Right lobe of liver (tissue), 6 donors: ENCODE data around the gene NSL1. TPM values are rescaled to one million over a fixed set of nuclear protein-coding genes. Genes with fewer than 3 reads are reported as not detected.
"Not testable (repeated sequence)": the region's sequence is repeated elsewhere in the genome, so short reads cannot be mapped to it uniquely, and the experiment has no call there.

Experiments
- ATAC-seq, 4 donors: fragments of 200-7000 bp; cut with Tn5 transposase; one replicate each; pipeline ENCODE4 v1.9.1; 2020; ENCODE audit warnings: mild to moderate bottlenecking in 4 of 4, moderate library complexity in 4 of 4
- DNase-seq, 3 donors: peaks; one replicate each; pipeline ENCODE4 v3.0.0-alpha.2; 2020
- H3K27ac ChIP-seq, 3 donors: fragments of 200-600 bp; one replicate each; pipeline ENCODE4 v1.8.0; 2022
- H3K27me3 ChIP-seq, 2 donors: fragments of 200-600 bp; one replicate each; pipeline ENCODE4 v1.8.0; 2022
- H3K36me3 ChIP-seq, 4 donors: fragments of 200-600 bp; sonication (generic) in 1 of 4; one replicate each; pipeline versions ENCODE4 v1.5.1 to v1.8.0; 2017 to 2022; ENCODE audit warnings: control low read depth in 1 of 4
- H3K4me1 ChIP-seq, 4 donors: fragments of 200-600 bp; sonication (generic) in 1 of 4; one replicate each; pipeline versions ENCODE4 v1.5.1 to v1.8.0; 2017 to 2022; ENCODE audit warnings: control low read depth in 1 of 4
- H3K4me3 ChIP-seq, 3 donors: fragments of 200-600 bp; one replicate each; pipeline ENCODE4 v1.8.0; 2022
- H3K9me3 ChIP-seq, 4 donors: fragments of 200-600 bp; sonication (generic) in 1 of 4; one replicate each; pipeline versions ENCODE4 v1.5.1 to v1.8.0; 2017 to 2022; ENCODE audit warnings: control low read depth in 1 of 4
- CTCF ChIP-seq, 4 donors: fragments of 200-600 bp in 3 of 4; fragments of 450-650 bp in 1 of 4; IDR thresholded peaks; one replicate each; pipeline versions ENCODE4 v1.5.1 to v1.8.0; 2016 to 2022; ENCODE audit warnings: antibody characterized with exemption in 4 of 4, mild to moderate bottlenecking in 2 of 4
- POLR2A ChIP-seq: fragments of 450-650 bp; IDR thresholded peaks from one replicate; pipeline ENCODE4 v1.6.1; 2017; ENCODE audit warnings: antibody characterized with exemption, mild to moderate bottlenecking
- WGBS: methylation state at CpG from one replicate; pipeline ENCODE4 v1.1.6; 2018; ENCODE audit warnings: low coverage, low lambda C conversion rate; ENCODE audit not compliant: insufficient coverage; ENCODE audit errors: missing lambda C conversion rate; 5-methylcytosine and 5-hydroxymethylcytosine counted together
- intact Hi-C, 2 donors: fragments of 100-400 bp; cut with DNase I; formaldehyde crosslinking; loops; one replicate each; pipeline versions ENCODE4 v1.11.2 to v1.14.1; 2022
- total RNA-seq, 6 experiments: library from RNA; depleted of rRNA in 2 of 6; stranded (reverse); fragments of >200 nt in 2 of 6; fragmentation: NEBNext Ultra II Directional in 3 of 6; extraction: Animal tissue kit (Norgen Biotek cat#: 25700) in 3 of 6; gene quantifications; one replicate each; pipeline versions ENCODE4 v1.1.0 to v1.2.4, GENCODE V29; 2016 to 2023
- donor health status: DM: no; HTN: yes; CAD: no.
- donor health status: DM: no; HTN: no; CAD: no.
- donor health status: DM: no; HTN: no; CAD: no.
- donor health status: DM: no; HTN: yes; CAD: no.
- donor health status: DM: no; HTN: yes; CAD: no.

NSL1 gene
- total RNA-seq, 6 experiments from 2014 or later, result 13.3 to 26.5 (median 16.2) TPM

GRCh38 chr1:212733109-212733508 is 58.5 kb downstream of the NSL1 start:
- DNase-seq (no peak), ATAC-seq (no peak)
- Histone ChIP-seq H3K27me3 (no peaks in the 10 kb centered on the region), H3K36me3 (no peaks in the 10 kb centered on the region), H3K27ac (no peak overlapping the region), H3K9me3 (no peaks in the 10 kb centered on the region), H3K4me3 (no peak overlapping the region), H3K4me1 (peaks cover 0 to 11% (median 0%) of the 10 kb centered on the region in 4 donors)
- WGBS, result 92% methylated on average over 8 of the region's 8 CpGs
- intact Hi-C loops, result no loop called here
- TF ChIP-seq POLR2A (no peak), CTCF (IDR thresholded peaks at IDR 0.05) (no peak)

DNA sequence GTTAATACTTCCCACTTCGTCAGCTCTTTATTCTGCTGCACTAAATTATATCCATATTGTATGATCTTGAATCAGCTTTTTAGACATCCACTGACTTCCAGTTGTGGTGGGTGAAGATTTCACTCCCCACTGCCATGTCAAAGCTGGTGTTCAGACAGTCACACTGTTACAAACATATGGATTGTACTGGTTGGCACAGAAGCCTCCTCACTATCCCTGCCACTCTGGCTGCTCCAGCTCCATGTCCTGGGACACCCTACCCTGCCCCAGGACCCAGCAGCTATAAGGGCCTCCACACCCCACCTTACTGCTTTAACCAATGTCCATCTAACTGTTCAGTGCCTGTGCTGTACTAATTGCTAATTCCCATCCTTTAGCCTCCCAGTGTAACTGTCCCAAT is 59.9 kb downstream of the NSL1 start:
- TF ChIP-seq CTCF (IDR thresholded peaks at IDR 0.05) (no peak), POLR2A (no peak)
- Histone ChIP-seq H3K9me3 (no peaks in the 10 kb centered on the region), H3K27ac (no peak overlapping the region), H3K27me3 (no peaks in the 10 kb centered on the region), H3K4me3 (no peak overlapping the region), H3K36me3 (no peaks in the 10 kb centered on the region), H3K4me1 (peaks cover 0 to 13% (median 0%) of the 10 kb centered on the region in 4 donors)
- ATAC-seq, result no peak
- intact Hi-C loops, result no loop called here
- 92% methylated on average over 1 of the region's 1 CpG for WGBS
- DNase-seq, result no peak

DNA sequence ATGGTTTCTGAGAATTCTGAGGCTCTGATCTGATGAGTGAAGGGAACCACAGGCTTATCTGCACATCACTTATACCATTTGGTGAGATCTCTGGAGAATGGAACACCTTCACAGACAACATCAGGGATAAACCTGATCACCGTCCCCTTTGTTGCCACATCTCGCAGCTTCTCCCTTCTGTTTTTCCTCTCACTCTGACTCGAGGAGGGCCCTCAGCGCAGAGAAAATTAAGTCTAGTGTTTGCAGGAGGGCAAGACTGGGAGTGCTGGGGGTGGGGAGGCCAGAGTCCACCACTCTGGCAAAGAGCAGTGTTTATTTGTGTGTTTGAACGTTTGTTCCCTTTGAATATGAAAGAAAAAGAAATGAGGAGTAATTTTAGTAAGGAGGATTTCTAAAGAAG is 63.0 kb downstream of the NSL1 start:
- 33% methylated on average over 5 of the region's 5 CpGs for WGBS
- peak; percentile 92 to 96 (median 94) for ATAC-seq
- H3K4me3 ChIP-seq, result no peak overlapping the region
- H3K9me3 ChIP-seq, result no peaks in the 10 kb centered on the region
- H3K27ac ChIP-seq, result peak overlapping the region in 1 of 3 donors; percentile 8
- no peaks in the 10 kb centered on the region for H3K27me3 ChIP-seq
- no peaks in the 10 kb centered on the region for H3K36me3 ChIP-seq
- intact Hi-C loops, result no loop called here
- TF ChIP-seq POLR2A (no peak), CTCF (IDR thresholded peaks at IDR 0.05) (no peak)
- peaks cover 0 to 13% (median 0%) of the 10 kb centered on the region in 4 donors for H3K4me1 ChIP-seq
- DNase-seq, result peak; percentile 47 to 64 (median 52)

DNA sequence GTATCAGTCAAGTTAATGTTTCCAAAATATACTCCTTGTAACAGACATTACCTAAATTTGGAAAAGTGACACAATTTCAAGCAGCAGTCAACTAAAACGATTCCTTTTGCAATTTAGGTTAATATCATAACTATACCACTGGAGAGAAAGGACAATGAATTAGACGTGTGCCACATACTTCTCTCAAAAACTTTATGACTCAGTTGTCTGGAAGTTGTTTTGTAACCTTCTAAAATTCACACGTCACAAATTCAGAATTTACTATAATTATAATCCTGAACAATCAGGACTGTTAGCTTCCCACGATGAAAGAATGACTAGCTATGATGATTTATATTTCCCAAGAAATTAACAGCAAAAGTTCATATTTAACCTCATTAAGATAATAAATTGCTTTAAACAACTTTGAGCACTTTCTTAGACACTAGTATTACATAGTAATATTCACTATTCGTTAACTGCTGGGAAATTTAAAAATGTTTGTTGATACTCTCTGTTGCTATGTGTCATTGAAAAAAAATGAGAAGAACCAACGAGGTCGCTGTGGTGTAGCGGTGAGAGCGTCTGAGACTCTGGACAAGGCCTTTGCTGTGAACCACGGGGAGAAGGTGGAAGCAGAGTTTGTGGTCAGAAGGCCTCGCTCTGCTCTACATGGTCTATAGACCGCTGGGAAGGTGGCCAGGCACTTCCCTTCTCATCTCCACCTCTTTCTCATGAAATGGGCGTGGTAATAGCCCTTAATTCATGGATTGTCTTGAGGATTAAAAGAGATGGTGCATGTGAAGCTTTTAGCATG is 64.0 kb downstream of the NSL1 start:
- TF ChIP-seq POLR2A (no peak), CTCF (IDR thresholded peaks at IDR 0.05) (no peak)
- intact Hi-C loops, result no loop called here
- H3K36me3 ChIP-seq, result no peaks in the 10 kb centered on the region
- peaks cover 0 to 13% (median 0%) of the 10 kb centered on the region in 4 donors for H3K4me1 ChIP-seq
- no peak overlapping the region for H3K27ac ChIP-seq
- DNase-seq (no peak), ATAC-seq (no peak)
- no peaks in the 10 kb centered on the region for H3K9me3 ChIP-seq
- no peaks in the 10 kb centered on the region for H3K27me3 ChIP-seq
- H3K4me3 ChIP-seq, result no peak overlapping the region
- 68% methylated on average over 13 of the region's 13 CpGs for WGBS

DNA sequence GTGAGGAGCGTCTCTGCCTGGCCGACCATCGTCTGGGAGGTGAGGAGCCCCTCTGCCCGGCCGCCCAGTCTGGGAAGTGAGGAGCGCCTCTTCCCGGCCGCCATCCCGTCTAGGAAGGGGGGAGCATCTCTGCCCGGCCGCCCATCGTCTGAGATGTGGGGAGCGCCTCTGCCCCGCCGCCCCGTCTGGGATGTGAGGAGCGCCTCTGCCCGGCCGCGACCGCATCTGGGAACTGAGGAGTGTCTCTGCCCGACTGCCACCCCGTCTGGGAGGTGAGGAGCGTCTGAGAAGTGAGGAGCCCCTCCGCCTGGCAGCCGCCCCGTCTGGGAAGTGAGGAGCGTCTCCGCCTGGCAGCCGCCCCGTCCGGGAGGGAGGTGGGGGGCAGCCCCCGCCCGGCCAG is 66.9 kb downstream of the NSL1 start:
- WGBS, result no CpG with 5 or more reads among the region's 34 CpGs
- H3K4me3 ChIP-seq, ATAC-seq, H3K27me3 ChIP-seq, H3K36me3 ChIP-seq, H3K27ac ChIP-seq, H3K9me3 ChIP-seq, DNase-seq, intact Hi-C loops: not testable (repeated sequence)
- H3K4me1 ChIP-seq, result peaks cover 0 to 13% (median 0%) of the 10 kb centered on the region in 4 donors
